HG02840 (cell line): Measurements from ENCODE around the gene RNASEH2B.

Source experiments
- ATAC-seq: cut with Tn5 transposase; IDR thresholded peaks from one replicate; pipeline ENCODE4 v1.9.1; 2021; ENCODE audit warnings: mild to moderate bottlenecking, moderate library complexity, moderate number of reproducible peaks; ENCODE audit not compliant: unreplicated experiment, low FRiP score

The RNASEH2B gene

GRCh38 chr13:50905256-50905655 is 4.3 kb upstream of the RNASEH2B start:
- no peak for ATAC-seq

GRCh38 chr13:50907781-50908180 is 1.8 kb upstream of the RNASEH2B start:
- no peak for ATAC-seq

GRCh38 chr13:50908371-50908770 is 1.2 kb upstream of the RNASEH2B start:
- ATAC-seq, result no peak

GRCh38 chr13:50910485-50910805 is 854 bp downstream of the RNASEH2B start:
- ATAC-seq, result no peak

GRCh38 chr13:50911081-50911631 is 1.6 kb downstream of the RNASEH2B start:
- ATAC-seq, result no peak

GRCh38 chr13:50911937-50912795 is 2.6 kb downstream of the RNASEH2B start:
- peak; percentile 41 for ATAC-seq

- no peak for ATAC-seq
Observed at GRCh38 chr13:50912851-50913250, 3.3 kb downstream of the RNASEH2B start.

GRCh38 chr13:50914176-50914700 is 4.6 kb downstream of the RNASEH2B start:
- ATAC-seq, result no peak

- ATAC-seq, result no peak
Observed at GRCh38 chr13:50914848-50915247, 5.3 kb downstream of the RNASEH2B start.

GRCh38 chr13:50915565-50915964 is 6.0 kb downstream of the RNASEH2B start:
- ATAC-seq, result no peak

- no peak for ATAC-seq
Observed at GRCh38 chr13:50916701-50917184, 7.2 kb downstream of the RNASEH2B start.

GRCh38 chr13:50917572-50917971 is 8.0 kb downstream of the RNASEH2B start:
- no peak for ATAC-seq

GRCh38 chr13:50918567-50918966 is 9.0 kb downstream of the RNASEH2B start:
- ATAC-seq, result no peak

- no peak for ATAC-seq
Observed at GRCh38 chr13:50919277-50919676, 9.7 kb downstream of the RNASEH2B start.

- no peak for ATAC-seq
Observed at GRCh38 chr13:50921706-50922105, 12.1 kb downstream of the RNASEH2B start.

GRCh38 chr13:50923272-50923671 is 13.7 kb downstream of the RNASEH2B start:
- ATAC-seq, result no peak

- no peak for ATAC-seq
Observed at GRCh38 chr13:50924025-50924424, 14.4 kb downstream of the RNASEH2B start.

- ATAC-seq, result no peak
Observed at GRCh38 chr13:50927701-50928100, 18.1 kb downstream of the RNASEH2B start.

- ATAC-seq, result no peak
Observed at GRCh38 chr13:50928102-50928501, 18.5 kb downstream of the RNASEH2B start.

GRCh38 chr13:50928659-50929462 is 19.3 kb downstream of the RNASEH2B start:
- ATAC-seq, result no peak

- ATAC-seq, result no peak
Observed at GRCh38 chr13:50932091-50932490, 22.5 kb downstream of the RNASEH2B start.
